Peyer's patch (tissue), 4 donors: ENCODE results near the gene GAS2L1. TPM values are rescaled to one million over a fixed set of nuclear protein-coding genes. Genes with fewer than 3 reads are reported as not detected.

Experiments
- DNase-seq, 3 donors: peaks; one replicate each; pipeline ENCODE4 v3.0.0-alpha.2; 2017 to 2019
- H3K27ac ChIP-seq, 4 donors: fragments of 200-600 bp; sonication (generic); one replicate each; pipeline ENCODE4 v1.5.1; 2016 to 2019
- H3K27me3 ChIP-seq, 2 donors: fragments of 200-600 bp; sonication (generic); one replicate each; pipeline ENCODE4 v1.5.1; 2019
- H3K36me3 ChIP-seq, 3 donors: fragments of 200-600 bp; sonication (generic); one replicate each; pipeline ENCODE4 v1.5.1; 2016 to 2019
- H3K4me1 ChIP-seq, 4 donors: fragments of 200-600 bp; sonication (generic); one replicate each; pipeline ENCODE4 v1.5.1; 2016 to 2019
- H3K4me3 ChIP-seq, 4 donors: fragments of 200-600 bp; sonication (generic); 1 replicate in 3 of 4; 2 replicates in 1 of 4; pipeline ENCODE4 v1.5.1; 2016 to 2019; ENCODE audit warnings: mild to moderate bottlenecking in 1 of 4
- H3K9me3 ChIP-seq, 4 donors: fragments of 200-600 bp; sonication (generic); one replicate each; pipeline ENCODE4 v1.5.1; 2016 to 2019; ENCODE audit warnings: mild to moderate bottlenecking in 1 of 4
- POLR2A ChIP-seq, 2 donors: fragments of 450-650 bp; IDR thresholded peaks; one replicate each; pipeline ENCODE4 v1.5.1; 2017; ENCODE audit warnings: antibody characterized with exemption in 2 of 2, mild to moderate bottlenecking in 2 of 2, moderate library complexity in 2 of 2
- total RNA-seq, 4 donors: library from RNA; depleted of rRNA; stranded (reverse); fragments of >200 nt; gene quantifications; one replicate each; pipeline ENCODE4 v1.1.0, GENCODE V29; 2016
- TF ChIP-seq, protein P1 (sequence below), 6 experiments: fragments of 450-650 bp in 4 of 6; fragments of 200-600 bp in 2 of 6; sonication (generic) in 1 of 6; IDR thresholded peaks; one replicate each; pipeline ENCODE4 v1.5.1; 2017 to 2019; ENCODE audit warnings: antibody characterized with exemption in 6 of 6, mild to moderate bottlenecking in 3 of 6, moderate library complexity in 1 of 6

GAS2L1 gene
- total RNA-seq, 4 donors from 2014 or later: 20.6 to 63.1 (median 35.6) TPM

GRCh38 chr22:29267462-29267857 is 39.0 kb upstream of the GAS2L1 start:
- DNase-seq: no peak
- peak overlapping the region; percentile 77 to 99 (median 88) for H3K4me3 ChIP-seq
- H3K9me3 ChIP-seq: no peaks in the 10 kb centered on the region
- peaks cover 0 to 47% (median 17%) of the 10 kb centered on the region in 4 donors for H3K4me1 ChIP-seq
- H3K36me3 ChIP-seq: peaks cover 0 to 17% (median 0%) of the 10 kb centered on the region in 3 donors
- peak overlapping the region; percentile 96 to 99 (median 98) for H3K27ac ChIP-seq
- no peaks in the 10 kb centered on the region for H3K27me3 ChIP-seq
- TF ChIP-seq, protein P1, sequence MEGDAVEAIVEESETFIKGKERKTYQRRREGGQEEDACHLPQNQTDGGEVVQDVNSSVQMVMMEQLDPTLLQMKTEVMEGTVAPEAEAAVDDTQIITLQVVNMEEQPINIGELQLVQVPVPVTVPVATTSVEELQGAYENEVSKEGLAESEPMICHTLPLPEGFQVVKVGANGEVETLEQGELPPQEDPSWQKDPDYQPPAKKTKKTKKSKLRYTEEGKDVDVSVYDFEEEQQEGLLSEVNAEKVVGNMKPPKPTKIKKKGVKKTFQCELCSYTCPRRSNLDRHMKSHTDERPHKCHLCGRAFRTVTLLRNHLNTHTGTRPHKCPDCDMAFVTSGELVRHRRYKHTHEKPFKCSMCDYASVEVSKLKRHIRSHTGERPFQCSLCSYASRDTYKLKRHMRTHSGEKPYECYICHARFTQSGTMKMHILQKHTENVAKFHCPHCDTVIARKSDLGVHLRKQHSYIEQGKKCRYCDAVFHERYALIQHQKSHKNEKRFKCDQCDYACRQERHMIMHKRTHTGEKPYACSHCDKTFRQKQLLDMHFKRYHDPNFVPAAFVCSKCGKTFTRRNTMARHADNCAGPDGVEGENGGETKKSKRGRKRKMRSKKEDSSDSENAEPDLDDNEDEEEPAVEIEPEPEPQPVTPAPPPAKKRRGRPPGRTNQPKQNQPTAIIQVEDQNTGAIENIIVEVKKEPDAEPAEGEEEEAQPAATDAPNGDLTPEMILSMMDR (IDR thresholded peaks at IDR 0.05): no peak
- no peak for TF ChIP-seq POLR2A (IDR thresholded peaks at IDR 0.05)

- Histone ChIP-seq H3K36me3 (peaks cover 0 to 22% (median 0%) of the 10 kb centered on the region in 3 donors), H3K4me1 (peaks cover 0 to 51% (median 17%) of the 10 kb centered on the region in 4 donors), H3K27ac (peak within 1 kb of the TSS; percentile 96 to 99 (median 98)), H3K9me3 (no peaks in the 10 kb centered on the region), H3K27me3 (no peaks in the 10 kb centered on the region), H3K4me3 (peak within 1 kb of the TSS; percentile 77 to 99 (median 88))
- peak; percentile 61 to 83 for TF ChIP-seq POLR2A (IDR thresholded peaks at IDR 0.05)
- TF ChIP-seq, protein P1 (IDR thresholded peaks at IDR 0.05): peak in 1 of 6 experiments; percentile 24
- peak; percentile 89 to 97 (median 97) for DNase-seq
These were observed 38.5 kb upstream of the GAS2L1 start, which contains the start of the genes EWSR1 and RHBDD3 for GRCh38 chr22:29267858-29268510. Gene EWSR1, plus strand, starts transcription at chr22:29268268. Its CDS starts 69 bp downstream, at chr22:29268337. Gene RHBDD3, minus strand, starts transcription at chr22:29267981. Its CDS starts 2,355 bp downstream, at chr22:29265626.

DNA sequence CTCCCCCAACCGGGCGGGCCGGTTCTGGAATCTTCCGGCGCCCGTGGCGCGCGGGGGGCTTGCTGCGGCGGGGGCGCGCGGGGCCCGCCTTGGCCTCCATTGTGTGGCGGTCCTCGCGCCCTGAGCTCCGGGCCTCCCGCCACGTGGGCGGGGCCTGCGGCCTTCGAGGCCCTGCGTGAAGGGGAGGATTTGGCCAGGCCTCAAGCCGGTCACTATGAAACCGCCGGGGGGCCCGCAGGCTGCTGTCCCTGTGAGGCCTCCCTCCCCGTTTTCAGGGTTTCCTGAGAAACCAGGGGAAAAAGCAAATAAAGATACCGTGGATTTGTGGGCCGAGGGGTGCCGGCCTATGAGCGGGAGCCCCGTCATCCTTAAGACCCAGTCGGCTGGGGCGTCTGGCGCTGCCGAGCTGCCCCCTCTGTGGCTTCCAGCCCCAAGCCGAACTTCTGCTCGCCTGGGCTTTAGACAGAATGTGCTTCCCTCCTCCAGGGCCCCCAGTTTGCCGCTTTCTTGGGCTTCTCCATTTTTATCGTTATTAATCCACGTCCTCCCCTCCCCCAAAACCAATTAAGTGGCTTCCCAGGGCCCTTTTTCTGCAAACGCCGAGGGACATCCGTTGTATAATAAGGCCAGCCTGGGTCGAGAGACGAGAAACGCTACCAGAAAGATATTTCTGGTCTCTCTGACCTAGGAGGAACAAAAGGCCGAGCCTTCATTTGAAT is 37.8 kb upstream of the GAS2L1 start:
- peaks cover 0 to 57% (median 17%) of the 10 kb centered on the region in 4 donors for H3K4me1 ChIP-seq
- H3K36me3 ChIP-seq: peaks cover 0 to 29% (median 0%) of the 10 kb centered on the region in 3 donors
- no peaks in the 10 kb centered on the region for H3K9me3 ChIP-seq
- peak overlapping the region; percentile 96 to 99 (median 98) for H3K27ac ChIP-seq
- no peak for TF ChIP-seq POLR2A (IDR thresholded peaks at IDR 0.05)
- TF ChIP-seq, protein P1 (IDR thresholded peaks at IDR 0.05): no peak
- no peaks in the 10 kb centered on the region for H3K27me3 ChIP-seq
- DNase-seq: peak in 2 of 3 donors; percentile 22 to 62
- peak overlapping the region; percentile 77 to 99 (median 88) for H3K4me3 ChIP-seq

- TF ChIP-seq, protein P1 (IDR thresholded peaks at IDR 0.05): no peak
- TF ChIP-seq POLR2A (IDR thresholded peaks at IDR 0.05): no peak
These were observed 37.2 kb upstream of the GAS2L1 start for GRCh38 chr22:29269230-29269604.

DNA sequence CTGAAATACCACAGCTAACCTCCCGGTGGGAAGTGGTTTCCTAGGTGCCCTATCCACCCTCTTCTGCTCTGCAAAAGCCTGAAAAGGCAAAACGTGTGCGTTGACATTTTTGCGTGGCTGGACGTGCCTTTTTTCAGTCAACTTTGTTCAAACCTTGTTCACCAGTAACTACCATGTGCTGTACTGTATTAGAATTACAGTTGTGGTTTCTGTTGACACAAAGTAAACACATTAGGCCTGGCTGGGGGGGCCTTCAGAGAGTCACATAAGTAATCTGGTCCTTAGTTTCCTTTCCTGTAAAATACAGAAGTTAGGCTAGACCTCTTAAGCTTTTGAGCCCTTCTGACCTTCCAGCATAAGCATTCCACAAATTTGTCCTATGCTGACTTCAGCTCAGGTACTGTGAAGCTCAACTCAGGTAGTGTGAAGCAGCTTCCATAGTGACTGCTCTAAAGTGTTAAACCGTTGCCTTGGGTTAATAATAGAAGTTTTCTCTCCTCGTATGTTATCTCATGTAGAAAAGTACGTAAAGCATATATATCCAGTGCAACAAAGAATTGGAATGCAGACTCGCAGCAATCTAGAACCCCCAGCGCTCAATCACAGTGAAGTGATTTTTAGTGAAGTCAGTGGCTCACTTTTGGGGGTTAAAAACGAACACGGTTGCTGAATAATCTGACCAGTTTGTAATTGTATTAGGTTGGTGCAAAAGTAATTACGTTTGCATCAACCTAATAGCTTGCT is 36.5 kb upstream of the GAS2L1 start:
- Histone ChIP-seq H3K27ac (peak overlapping the region in 3 of 4 donors; percentile 96 to 98 (median 97)), H3K4me1 (peaks cover 0 to 69% (median 17%) of the 10 kb centered on the region in 4 donors), H3K36me3 (peaks cover 0 to 34% (median 0%) of the 10 kb centered on the region in 3 donors), H3K4me3 (peak overlapping the region; percentile 77 to 99 (median 88)), H3K27me3 (no peaks in the 10 kb centered on the region), H3K9me3 (no peaks in the 10 kb centered on the region)
- DNase-seq: peak in 1 of 3 donors; percentile 41
- TF ChIP-seq POLR2A (IDR thresholded peaks at IDR 0.05): no peak
- TF ChIP-seq, protein P1 (IDR thresholded peaks at IDR 0.05): no peak

More at GRCh38 chr22:29269230-29269604, 37.2 kb upstream of the GAS2L1 start:
- H3K27ac ChIP-seq: peak overlapping the region; percentile 96 to 99 (median 98)
- H3K36me3 ChIP-seq: peaks cover 0 to 34% (median 0%) of the 10 kb centered on the region in 3 donors
- peak in 1 of 3 donors; percentile 12 for DNase-seq
- H3K4me3 ChIP-seq: peak overlapping the region; percentile 77 to 99 (median 88)
- no peaks in the 10 kb centered on the region for H3K27me3 ChIP-seq
- peaks cover 0 to 62% (median 17%) of the 10 kb centered on the region in 4 donors for H3K4me1 ChIP-seq
- H3K9me3 ChIP-seq: no peaks in the 10 kb centered on the region
